ENCODE measurements around the gene COL6A2. TPM values are rescaled to one million over a fixed set of nuclear protein-coding genes. Genes with fewer than 3 reads are reported as not detected.
"Not testable (repeated sequence)": the region's sequence is repeated elsewhere in the genome, so short reads cannot be mapped to it uniquely, and the experiment has no call there.

The COL6A2 gene
- total RNA-seq, 1 donor from 2014 or later = 1,821 TPM

DNA sequence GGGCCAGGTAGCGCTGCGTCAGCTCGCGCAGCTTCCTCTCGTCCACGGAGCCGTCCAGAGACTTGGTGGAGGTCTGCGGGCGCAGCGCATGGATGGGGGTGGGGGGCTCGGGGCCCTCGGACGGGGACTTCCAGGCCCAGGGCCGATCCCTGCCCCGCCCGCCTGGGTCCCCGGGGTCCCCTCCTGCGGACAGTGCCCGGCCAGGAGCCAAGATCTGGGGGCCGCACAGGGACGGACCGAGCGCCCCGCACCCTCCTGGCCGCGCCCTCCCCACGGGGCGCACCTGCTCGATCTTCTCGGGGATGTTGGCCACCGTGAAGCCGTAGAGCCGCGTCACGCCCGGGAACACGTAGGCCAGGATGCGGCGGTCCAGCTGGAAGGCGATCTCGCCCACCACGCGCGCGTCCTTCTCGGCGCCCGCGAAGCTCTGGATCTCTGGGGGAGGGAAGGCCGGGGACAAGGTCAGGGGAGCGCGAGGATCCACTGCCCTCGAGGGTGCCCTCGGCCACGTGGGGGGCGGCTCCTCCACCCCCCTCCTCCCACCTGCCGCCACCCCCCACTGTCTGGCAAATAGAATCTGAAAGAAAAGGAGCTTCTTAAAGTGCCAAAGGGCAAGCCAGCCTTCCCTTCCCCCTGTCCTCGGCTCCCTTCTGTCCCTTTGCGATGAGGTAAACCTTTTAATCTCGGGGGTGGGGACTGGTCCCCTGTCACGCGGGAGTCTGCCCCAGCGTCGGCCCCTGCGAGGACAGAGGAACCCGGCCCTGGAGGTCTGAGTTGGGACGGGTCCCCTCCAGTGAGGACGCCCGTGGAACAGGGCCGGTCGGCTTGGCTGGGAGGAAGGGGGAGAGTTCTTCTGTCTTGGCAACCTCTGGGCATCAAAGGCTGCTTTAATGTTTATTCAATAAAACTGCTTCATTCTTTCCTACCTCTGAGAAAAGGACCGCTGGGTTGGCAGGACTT lies 64.0 kb downstream of the COL6A2 start:
- Mint-ChIP-seq H3K27ac (ENCODE audit: unreplicated experiment) (no peak overlapping the region), H3K4me1 (ENCODE audit: unreplicated experiment) (no peaks in the 10 kb centered on the region), H3K9me3 (ENCODE audit: unreplicated experiment) (no peaks in the 10 kb centered on the region), H3K27me3 (ENCODE audit: unreplicated experiment) (no peaks in the 10 kb centered on the region), H3K4me3 (ENCODE audit: unreplicated experiment) (no peak overlapping the region), H3K36me3 (ENCODE audit: unreplicated experiment) (peaks cover 8% of the 10 kb centered on the region)
- DNase-seq (ENCODE audit: extremely low spot score, unreplicated experiment) = peak; percentile 83
- TF ChIP-seq, protein P1, sequence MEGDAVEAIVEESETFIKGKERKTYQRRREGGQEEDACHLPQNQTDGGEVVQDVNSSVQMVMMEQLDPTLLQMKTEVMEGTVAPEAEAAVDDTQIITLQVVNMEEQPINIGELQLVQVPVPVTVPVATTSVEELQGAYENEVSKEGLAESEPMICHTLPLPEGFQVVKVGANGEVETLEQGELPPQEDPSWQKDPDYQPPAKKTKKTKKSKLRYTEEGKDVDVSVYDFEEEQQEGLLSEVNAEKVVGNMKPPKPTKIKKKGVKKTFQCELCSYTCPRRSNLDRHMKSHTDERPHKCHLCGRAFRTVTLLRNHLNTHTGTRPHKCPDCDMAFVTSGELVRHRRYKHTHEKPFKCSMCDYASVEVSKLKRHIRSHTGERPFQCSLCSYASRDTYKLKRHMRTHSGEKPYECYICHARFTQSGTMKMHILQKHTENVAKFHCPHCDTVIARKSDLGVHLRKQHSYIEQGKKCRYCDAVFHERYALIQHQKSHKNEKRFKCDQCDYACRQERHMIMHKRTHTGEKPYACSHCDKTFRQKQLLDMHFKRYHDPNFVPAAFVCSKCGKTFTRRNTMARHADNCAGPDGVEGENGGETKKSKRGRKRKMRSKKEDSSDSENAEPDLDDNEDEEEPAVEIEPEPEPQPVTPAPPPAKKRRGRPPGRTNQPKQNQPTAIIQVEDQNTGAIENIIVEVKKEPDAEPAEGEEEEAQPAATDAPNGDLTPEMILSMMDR (IDR thresholded peaks at IDR 0.05) = no peak

DNA sequence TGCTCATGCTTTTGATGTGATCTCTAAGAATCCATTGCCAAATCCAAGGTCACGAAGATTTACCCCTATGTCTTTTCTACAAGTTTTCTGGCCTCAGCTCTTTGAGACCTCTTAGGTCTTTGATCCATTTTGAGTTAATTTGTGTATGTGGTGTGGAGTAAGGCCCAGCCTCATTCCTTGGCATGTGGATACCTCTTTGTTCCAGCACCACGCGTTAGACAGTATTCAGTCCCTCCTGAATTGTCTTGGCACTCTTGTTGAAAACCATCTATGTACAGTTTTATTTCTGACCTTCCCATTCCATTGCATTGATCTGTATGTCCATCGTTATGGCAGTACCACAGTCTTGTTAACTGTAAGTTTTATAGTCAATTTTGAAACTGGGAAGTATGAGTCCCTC lies 65.5 kb downstream of the COL6A2 start:
- Mint-ChIP-seq H3K4me3 (ENCODE audit: unreplicated experiment) (no peak overlapping the region), H3K27ac (ENCODE audit: unreplicated experiment) (no peak overlapping the region), H3K4me1 (ENCODE audit: unreplicated experiment) (no peaks in the 10 kb centered on the region)

DNA sequence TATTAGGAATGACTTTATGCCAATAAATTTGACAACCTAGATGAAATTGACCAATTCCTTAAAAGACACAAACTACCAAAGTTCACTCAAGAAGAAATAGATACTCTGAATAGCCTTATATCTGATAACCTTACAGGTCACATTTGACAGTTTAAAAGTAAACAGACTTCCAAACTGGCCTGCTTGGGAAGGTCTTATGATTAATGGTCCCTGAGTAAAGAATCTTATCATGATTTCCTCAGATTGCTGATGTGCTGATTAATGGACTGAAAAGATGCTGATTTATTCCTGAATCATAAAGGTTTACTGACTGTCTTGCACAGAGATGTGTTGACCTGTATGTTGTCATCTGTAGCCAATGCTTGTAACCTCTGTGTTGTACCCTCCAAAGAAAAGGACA lies 67.2 kb downstream of the COL6A2 start:
- H3K36me3 Mint-ChIP-seq (ENCODE audit: unreplicated experiment) = peaks cover 11% of the 10 kb centered on the region
- no peak overlapping the region for H3K4me3 Mint-ChIP-seq (ENCODE audit: unreplicated experiment)
- H3K9me3 Mint-ChIP-seq (ENCODE audit: unreplicated experiment) = no peaks in the 10 kb centered on the region
- H3K27ac Mint-ChIP-seq (ENCODE audit: unreplicated experiment) = no peak overlapping the region
- no peak for DNase-seq (ENCODE audit: extremely low spot score, unreplicated experiment)
- TF ChIP-seq, protein P1 (IDR thresholded peaks at IDR 0.05) = no peak
- H3K27me3 Mint-ChIP-seq (ENCODE audit: unreplicated experiment) = no peaks in the 10 kb centered on the region
- H3K4me1 Mint-ChIP-seq (ENCODE audit: unreplicated experiment) = no peaks in the 10 kb centered on the region

More for the DNA sequence above, 65.5 kb downstream of the COL6A2 start:
- H3K27me3 Mint-ChIP-seq (ENCODE audit: unreplicated experiment) = no peaks in the 10 kb centered on the region
- TF ChIP-seq, protein P1 (IDR thresholded peaks at IDR 0.05) = no peak
- no peaks in the 10 kb centered on the region for H3K9me3 Mint-ChIP-seq (ENCODE audit: unreplicated experiment)
- DNase-seq (ENCODE audit: extremely low spot score, unreplicated experiment) = no peak
- peaks cover 11% of the 10 kb centered on the region for H3K36me3 Mint-ChIP-seq (ENCODE audit: unreplicated experiment)

DNA sequence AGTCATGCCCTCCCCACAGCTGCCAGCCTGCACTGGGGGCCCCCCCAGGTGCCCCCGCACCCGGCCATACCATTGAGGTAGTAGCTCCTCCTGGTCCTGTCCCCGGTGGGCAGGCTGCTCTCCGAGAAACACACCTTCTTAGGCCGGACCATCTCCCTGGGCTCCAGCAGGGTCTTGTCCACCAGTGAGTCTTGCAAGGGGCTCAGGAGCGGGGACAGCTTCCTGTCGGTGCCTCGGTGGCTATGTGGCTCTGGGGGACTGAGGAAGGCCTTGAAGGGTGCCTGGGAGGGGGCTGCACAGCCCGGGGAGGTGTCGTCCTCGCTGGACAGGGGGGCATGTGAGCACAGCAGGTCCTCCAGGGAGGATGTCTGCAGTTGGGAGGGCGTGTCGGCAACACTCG lies 70.3 kb downstream of the COL6A2 start:
- H3K27ac Mint-ChIP-seq (ENCODE audit: unreplicated experiment) = no peak overlapping the region
- TF ChIP-seq, protein P1 (IDR thresholded peaks at IDR 0.05) = no peak
- DNase-seq (ENCODE audit: extremely low spot score, unreplicated experiment) = peak; percentile 84
- H3K9me3 Mint-ChIP-seq (ENCODE audit: unreplicated experiment) = no peaks in the 10 kb centered on the region
- H3K36me3 Mint-ChIP-seq (ENCODE audit: unreplicated experiment) = peaks cover 14% of the 10 kb centered on the region
- H3K4me1 Mint-ChIP-seq (ENCODE audit: unreplicated experiment) = no peaks in the 10 kb centered on the region
- no peaks in the 10 kb centered on the region for H3K27me3 Mint-ChIP-seq (ENCODE audit: unreplicated experiment)
- no peak overlapping the region for H3K4me3 Mint-ChIP-seq (ENCODE audit: unreplicated experiment)

DNA sequence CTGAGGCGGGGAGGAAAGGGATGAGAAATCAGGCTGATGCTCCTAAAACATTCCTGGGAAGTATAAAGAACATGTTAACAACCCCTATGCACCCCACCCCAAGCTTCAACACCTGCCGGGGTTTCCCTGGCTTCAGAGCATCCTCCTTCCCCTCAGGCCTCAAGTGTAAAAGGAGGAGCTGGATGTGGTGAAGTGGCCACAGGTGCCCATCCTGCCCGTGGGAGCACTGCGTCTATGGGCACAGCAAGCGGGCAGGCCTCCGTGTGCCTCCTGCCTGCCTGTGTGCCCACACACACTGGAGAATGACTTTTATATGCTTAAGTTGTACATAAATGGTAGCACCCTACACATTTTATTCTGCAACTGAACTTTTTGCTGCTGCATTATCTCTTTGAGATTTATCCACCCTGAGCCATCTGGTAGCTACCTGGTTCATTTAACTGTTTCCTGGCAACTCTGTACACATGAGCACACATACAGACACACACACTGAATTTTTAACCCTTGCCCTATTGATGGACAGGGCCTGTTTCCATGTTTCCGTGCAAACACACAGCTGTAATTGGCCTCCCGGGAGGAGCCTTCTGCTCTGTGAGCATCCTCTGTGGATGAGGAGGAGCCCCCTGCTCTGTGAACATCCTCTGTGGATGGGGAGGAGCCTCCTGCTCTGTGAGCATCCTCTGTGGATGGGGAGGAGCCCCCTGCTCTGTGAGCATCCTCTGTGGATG lies 70.9 kb downstream of the COL6A2 start:
- TF ChIP-seq, protein P1 (IDR thresholded peaks at IDR 0.05) = no peak
- H3K9me3 Mint-ChIP-seq (ENCODE audit: unreplicated experiment) = no peaks in the 10 kb centered on the region
- H3K27me3 Mint-ChIP-seq (ENCODE audit: unreplicated experiment) = no peaks in the 10 kb centered on the region
- H3K4me1 Mint-ChIP-seq (ENCODE audit: unreplicated experiment) = no peaks in the 10 kb centered on the region
- H3K36me3 Mint-ChIP-seq (ENCODE audit: unreplicated experiment) = peaks cover 14% of the 10 kb centered on the region
- peak; percentile 34 for DNase-seq (ENCODE audit: extremely low spot score, unreplicated experiment)
- H3K27ac Mint-ChIP-seq (ENCODE audit: unreplicated experiment) = no peak overlapping the region
- no peak overlapping the region for H3K4me3 Mint-ChIP-seq (ENCODE audit: unreplicated experiment)

DNA sequence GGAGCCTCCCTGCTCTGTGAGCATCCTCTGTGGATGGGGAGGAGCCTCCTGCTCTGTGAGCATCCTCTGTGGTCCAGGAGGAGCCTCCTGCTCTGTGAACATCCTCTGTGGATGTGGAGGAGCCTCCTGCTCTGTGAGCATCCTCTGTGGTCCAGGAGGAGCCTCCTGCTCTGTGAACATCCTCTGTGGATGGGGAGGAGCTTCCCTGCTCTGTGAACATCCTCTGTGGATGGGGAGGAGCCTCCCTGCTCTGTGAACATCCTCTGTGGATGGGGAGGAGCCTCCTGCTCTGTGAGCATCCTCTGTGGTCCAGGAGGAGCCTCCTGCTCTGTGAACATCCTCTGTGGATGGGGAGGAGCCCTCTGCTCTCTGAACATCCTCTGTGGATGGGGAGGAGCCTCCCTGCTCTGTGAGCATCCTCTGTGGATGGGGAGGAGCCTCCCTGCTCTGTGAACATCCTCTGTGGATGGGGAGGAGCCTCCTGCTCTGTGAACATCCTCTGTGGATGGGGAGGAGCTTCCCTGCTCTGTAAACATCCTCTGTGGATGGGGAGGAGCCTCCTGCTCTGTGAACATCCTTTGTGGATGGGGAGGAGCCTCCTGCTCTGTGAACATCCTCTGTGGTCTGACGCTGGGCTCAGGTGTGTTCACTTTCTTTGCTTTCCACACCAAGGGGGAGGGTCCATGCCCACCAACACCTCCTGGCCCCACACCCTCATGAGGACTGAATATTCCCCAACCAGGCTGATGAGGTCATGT lies 72.7 kb downstream of the COL6A2 start:
- Mint-ChIP-seq H3K36me3 (ENCODE audit: unreplicated experiment) (peaks cover 18% of the 10 kb centered on the region), H3K9me3 (ENCODE audit: unreplicated experiment) (peaks cover 11% of the 10 kb centered on the region)
- not testable (repeated sequence) for H3K27ac Mint-ChIP-seq (ENCODE audit: unreplicated experiment); H3K4me3 Mint-ChIP-seq (ENCODE audit: unreplicated experiment); H3K4me1 Mint-ChIP-seq (ENCODE audit: unreplicated experiment); H3K27me3 Mint-ChIP-seq (ENCODE audit: unreplicated experiment)
- DNase-seq (ENCODE audit: extremely low spot score, unreplicated experiment) = peak; percentile 63
